GM19324 (cell line): ENCODE results near the gene AP1M1.

Experiments used
- ATAC-seq: cut with Tn5 transposase; IDR thresholded peaks from one replicate; pipeline ENCODE4 v1.9.1; 2021; ENCODE audit warnings: mild to moderate bottlenecking, moderate library complexity; ENCODE audit not compliant: unreplicated experiment, low FRiP score

AP1M1 gene

GRCh38 chr19:16288544-16288943 lies 90.8 kb downstream of the AP1M1 start:
- ATAC-seq: no peak

- no peak for ATAC-seq
These were observed 91.9 kb downstream of the AP1M1 start for GRCh38 chr19:16289594-16289993.

- ATAC-seq: no peak
These were observed 93.0 kb downstream of the AP1M1 start for GRCh38 chr19:16290692-16291091.

GRCh38 chr19:16293118-16294091 lies 95.7 kb downstream of the AP1M1 start:
- no peak for ATAC-seq

GRCh38 chr19:16295057-16295456 lies 97.3 kb downstream of the AP1M1 start:
- no peak for ATAC-seq
